ENCODE data around the gene FGF14. TPM values are rescaled to one million over a fixed set of nuclear protein-coding genes. Genes with fewer than 3 reads are reported as not detected.

The FGF14 gene
- total RNA-seq, 1 donor from 2014 or later: not detected

DNA sequence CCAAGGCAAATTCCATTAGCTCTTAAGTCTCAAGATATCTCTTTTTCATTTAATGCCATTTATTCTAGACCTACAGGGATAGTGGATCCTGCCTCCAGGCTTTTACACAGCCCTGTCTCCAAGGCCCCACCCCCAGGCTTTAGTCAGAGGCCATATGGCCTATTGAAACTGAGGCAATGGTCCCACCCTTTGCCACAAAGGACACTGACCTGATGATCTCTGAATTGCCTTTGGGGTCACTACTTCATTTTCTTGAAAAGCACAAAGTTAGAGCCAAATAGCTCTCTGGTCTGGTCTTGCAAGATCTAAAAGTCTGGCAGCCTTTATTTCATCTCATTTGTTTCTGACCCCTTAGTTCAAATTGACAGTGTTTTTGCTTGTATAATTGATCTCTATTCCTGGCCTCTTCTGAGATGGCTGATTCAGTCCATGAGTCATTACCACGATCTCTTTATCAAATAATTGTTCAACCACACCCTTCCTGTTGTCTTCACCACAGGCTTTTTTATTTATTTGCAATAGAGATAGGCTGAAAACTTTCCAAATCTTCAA, 209.8 kb downstream of the FGF14 start:
- no peak overlapping the region for H3K4me3 ChIP-seq (ENCODE audit: low read depth, low read length)
- H3K36me3 ChIP-seq (ENCODE audit: control insufficient read depth, insufficient read depth, low read length): no peaks in the 10 kb centered on the region
- H3K27me3 ChIP-seq (ENCODE audit: control insufficient read depth, insufficient read depth, low read length): no peaks in the 10 kb centered on the region
- peak; percentile 87 for DNase-seq (ENCODE audit: low read depth)
- TF ChIP-seq, protein P1, sequence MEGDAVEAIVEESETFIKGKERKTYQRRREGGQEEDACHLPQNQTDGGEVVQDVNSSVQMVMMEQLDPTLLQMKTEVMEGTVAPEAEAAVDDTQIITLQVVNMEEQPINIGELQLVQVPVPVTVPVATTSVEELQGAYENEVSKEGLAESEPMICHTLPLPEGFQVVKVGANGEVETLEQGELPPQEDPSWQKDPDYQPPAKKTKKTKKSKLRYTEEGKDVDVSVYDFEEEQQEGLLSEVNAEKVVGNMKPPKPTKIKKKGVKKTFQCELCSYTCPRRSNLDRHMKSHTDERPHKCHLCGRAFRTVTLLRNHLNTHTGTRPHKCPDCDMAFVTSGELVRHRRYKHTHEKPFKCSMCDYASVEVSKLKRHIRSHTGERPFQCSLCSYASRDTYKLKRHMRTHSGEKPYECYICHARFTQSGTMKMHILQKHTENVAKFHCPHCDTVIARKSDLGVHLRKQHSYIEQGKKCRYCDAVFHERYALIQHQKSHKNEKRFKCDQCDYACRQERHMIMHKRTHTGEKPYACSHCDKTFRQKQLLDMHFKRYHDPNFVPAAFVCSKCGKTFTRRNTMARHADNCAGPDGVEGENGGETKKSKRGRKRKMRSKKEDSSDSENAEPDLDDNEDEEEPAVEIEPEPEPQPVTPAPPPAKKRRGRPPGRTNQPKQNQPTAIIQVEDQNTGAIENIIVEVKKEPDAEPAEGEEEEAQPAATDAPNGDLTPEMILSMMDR (IDR thresholded peaks at IDR 0.05; ENCODE audit: insufficient read depth, low read length, severe bottlenecking): no peak
- FAIRE-seq: no peak

DNA sequence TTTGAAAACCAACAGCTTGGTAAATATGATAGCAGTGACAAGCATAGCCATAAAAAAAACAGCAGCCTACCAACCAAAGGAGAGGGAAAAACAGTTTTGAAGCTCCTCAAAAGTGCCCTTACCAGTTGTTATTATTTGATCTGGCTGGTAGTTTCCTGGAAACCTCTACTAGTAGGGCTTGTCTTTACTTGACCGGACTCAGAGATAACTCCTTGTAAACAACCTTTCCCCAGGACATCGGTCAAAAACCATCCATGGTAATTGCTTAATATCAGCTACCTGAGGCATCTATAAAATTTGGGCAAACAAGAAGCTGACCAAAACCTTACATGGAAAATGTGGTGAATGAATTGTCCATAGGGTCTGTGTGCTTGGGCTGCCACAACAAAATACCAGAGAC, 210.9 kb downstream of the FGF14 start:
- TF ChIP-seq, protein P1 (IDR thresholded peaks at IDR 0.05; ENCODE audit: insufficient read depth, low read length, severe bottlenecking): no peak
- Histone ChIP-seq H3K4me3 (ENCODE audit: low read depth, low read length) (no peak overlapping the region), H3K36me3 (ENCODE audit: control insufficient read depth, insufficient read depth, low read length) (no peaks in the 10 kb centered on the region), H3K27me3 (ENCODE audit: control insufficient read depth, insufficient read depth, low read length) (no peaks in the 10 kb centered on the region)
- no peak for FAIRE-seq
- DNase-seq (ENCODE audit: low read depth): peak; percentile 66

DNA sequence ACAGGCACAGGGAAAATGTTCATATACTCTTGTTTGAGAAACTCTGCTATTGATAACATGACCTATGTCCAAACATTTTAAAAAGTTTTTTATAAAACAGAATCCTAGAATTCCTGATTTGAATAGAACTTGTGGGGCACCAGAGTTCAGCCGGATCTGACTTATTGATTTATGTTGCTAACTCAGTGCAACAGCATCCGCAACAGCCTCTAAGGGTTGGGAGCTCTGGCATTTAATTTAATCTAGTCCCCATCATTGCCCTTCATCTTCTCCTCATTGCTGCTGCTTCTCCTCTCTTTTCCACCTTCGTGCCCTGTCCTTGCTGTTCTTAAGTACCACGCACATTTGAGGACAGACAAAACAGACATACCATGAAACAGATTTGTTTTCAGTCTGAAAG, 214.5 kb downstream of the FGF14 start:
- Histone ChIP-seq H3K27me3 (ENCODE audit: control insufficient read depth, insufficient read depth, low read length) (no peaks in the 10 kb centered on the region), H3K4me3 (ENCODE audit: low read depth, low read length) (no peak overlapping the region), H3K36me3 (ENCODE audit: control insufficient read depth, insufficient read depth, low read length) (no peaks in the 10 kb centered on the region)
- TF ChIP-seq, protein P1 (IDR thresholded peaks at IDR 0.05; ENCODE audit: insufficient read depth, low read length, severe bottlenecking): no peak
- DNase-seq (ENCODE audit: low read depth): no peak
- no peak for FAIRE-seq

DNA sequence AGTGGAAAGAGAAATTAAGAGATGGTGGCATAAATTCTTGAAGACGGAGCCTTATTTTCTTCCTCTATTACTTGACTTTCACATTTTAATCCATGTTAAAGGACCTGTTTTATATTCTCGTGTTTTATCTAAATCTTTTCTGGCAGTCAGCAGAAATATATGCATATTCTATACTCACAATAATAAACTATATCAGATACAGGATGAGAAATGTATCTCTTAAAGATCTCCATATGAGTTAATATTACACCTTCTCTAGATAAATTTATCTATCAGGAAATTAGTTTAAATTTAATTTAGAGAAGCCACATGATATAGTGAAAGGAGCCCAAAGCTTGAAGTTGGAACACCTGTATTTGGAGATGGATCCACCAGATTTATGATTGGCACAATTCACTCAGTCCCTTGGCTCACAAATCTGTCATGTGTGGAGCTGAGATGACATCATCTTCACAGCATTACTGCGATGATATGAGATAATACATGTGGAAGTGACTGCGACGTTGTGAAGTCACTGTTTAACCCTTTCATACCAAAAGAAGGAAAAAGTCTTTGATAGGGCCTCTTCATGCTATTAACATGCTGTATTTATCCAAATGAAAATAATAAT, 216.4 kb downstream of the FGF14 start:
- Histone ChIP-seq H3K4me3 (ENCODE audit: low read depth, low read length) (no peak overlapping the region), H3K36me3 (ENCODE audit: control insufficient read depth, insufficient read depth, low read length) (no peaks in the 10 kb centered on the region), H3K27me3 (ENCODE audit: control insufficient read depth, insufficient read depth, low read length) (no peaks in the 10 kb centered on the region)
- TF ChIP-seq, protein P1 (IDR thresholded peaks at IDR 0.05; ENCODE audit: insufficient read depth, low read length, severe bottlenecking): no peak
- FAIRE-seq: no peak
- no peak for DNase-seq (ENCODE audit: low read depth)

DNA sequence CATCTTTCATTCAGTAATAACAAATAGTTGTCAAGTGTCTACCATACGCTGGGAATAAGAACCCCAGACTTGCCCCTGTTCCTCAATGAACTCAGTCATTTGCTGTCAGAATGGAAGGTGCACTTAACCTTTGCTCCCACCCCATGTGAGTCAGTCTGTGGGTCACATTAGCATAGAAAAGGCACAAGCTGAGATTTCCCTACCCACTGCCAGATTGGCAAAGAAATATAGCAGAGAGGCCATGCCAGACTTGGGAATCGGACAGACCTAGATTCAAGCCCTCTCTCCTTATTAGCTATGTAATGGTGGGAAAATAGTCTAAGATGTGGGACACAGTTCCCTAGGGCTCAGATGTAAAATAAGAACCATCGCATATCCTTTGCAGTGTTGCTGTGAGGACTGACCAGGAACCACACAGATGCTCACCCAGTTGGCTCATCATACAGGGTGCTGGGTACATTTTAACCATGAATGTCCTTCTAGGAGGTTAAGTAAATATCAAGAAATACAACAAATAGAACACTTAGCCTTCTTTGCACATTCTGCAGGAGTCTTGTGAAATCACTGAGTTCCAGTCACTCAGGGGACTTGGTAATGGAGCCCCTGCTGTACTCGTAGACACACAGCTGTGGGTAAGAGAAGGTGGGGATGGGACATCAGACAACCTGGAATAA, 218.2 kb downstream of the FGF14 start:
- TF ChIP-seq, protein P1 (IDR thresholded peaks at IDR 0.05; ENCODE audit: insufficient read depth, low read length, severe bottlenecking): no peak
- Histone ChIP-seq H3K27me3 (ENCODE audit: control insufficient read depth, insufficient read depth, low read length) (no peaks in the 10 kb centered on the region), H3K4me3 (ENCODE audit: low read depth, low read length) (no peak overlapping the region), H3K36me3 (ENCODE audit: control insufficient read depth, insufficient read depth, low read length) (no peaks in the 10 kb centered on the region)
- DNase-seq (ENCODE audit: low read depth): no peak
- no peak for FAIRE-seq

Data from bronchial epithelial cell (primary cell).